Gastrocnemius medialis (tissue), 4 donors: Measurements from ENCODE around the gene ANKDD1A. TPM values are rescaled to one million over a fixed set of nuclear protein-coding genes. Genes with fewer than 3 reads are reported as not detected.
A peak's percentile ranks its signal among the peaks of the same experiment; 100 is the strongest.

Experiments used
- ATAC-seq, 2 donors: fragments of 150-250 bp; one replicate each; pipeline ENCODE4 v1.9.1; 2016
- DNase-seq, 2 donors: peaks; one replicate each; pipeline ENCODE4 v3.0.0-alpha.2; 2019
- H3K27ac ChIP-seq, 4 donors: fragments of 200-600 bp; sonication (generic); 1 replicate in 1 of 4; 2 replicates in 3 of 4; pipeline ENCODE4 v1.5.1; 2016 to 2018; ENCODE audit warnings: mild to moderate bottlenecking in 2 of 4, moderate library complexity in 1 of 4
- H3K27me3 ChIP-seq, 3 donors: fragments of 200-600 bp; sonication (generic) in 2 of 3; 1 replicate in 1 of 3; 2 replicates in 2 of 3; pipeline versions ENCODE4 v1.5.1 to v1.6.0; 2016 to 2019; ENCODE audit warnings: mild to moderate bottlenecking in 1 of 3, moderate library complexity in 1 of 3
- H3K36me3 ChIP-seq, 2 donors: fragments of 200-600 bp; sonication (generic) in 1 of 2; one replicate each; pipeline ENCODE4 v1.5.1; 2017 to 2018
- H3K4me1 ChIP-seq, 2 donors: fragments of 200-600 bp; sonication (generic) in 1 of 2; one replicate each; pipeline ENCODE4 v1.5.1; 2016 to 2017; ENCODE audit warnings: mild to moderate bottlenecking in 2 of 2
- H3K4me3 ChIP-seq, 4 donors: fragments of 200-600 bp; sonication (generic) in 3 of 4; 1 replicate in 1 of 4; 2 replicates in 3 of 4; pipeline ENCODE4 v1.5.1; 2016 to 2019; ENCODE audit warnings: mild to moderate bottlenecking in 2 of 4
- H3K9me3 ChIP-seq, 3 donors: fragments of 200-600 bp; sonication (generic) in 2 of 3; 1 replicate in 1 of 3; 2 replicates in 2 of 3; pipeline ENCODE4 v1.5.1; 2016 to 2019
- POLR2A ChIP-seq, 2 donors: fragments of 450-650 bp; IDR thresholded peaks; one replicate each; pipeline ENCODE4 v1.6.1; 2017; ENCODE audit warnings: antibody characterized with exemption in 2 of 2, mild to moderate bottlenecking in 2 of 2, moderate library complexity in 2 of 2
- in situ Hi-C, 4 donors: fragments of 200-750 bp; cut with MboI; loops; one replicate each; pipeline versions ENCODE4 v1.15.0 to v1.8.0; 2017; ENCODE audit warnings: low sequenced_read_pairs in 4 of 4
- intact Hi-C: fragments of 100-400 bp; cut with DNase I; formaldehyde crosslinking; loops from one replicate; pipeline ENCODE4 v1.15.1; 2023; ENCODE audit warnings: low total_unique reads
- total RNA-seq, 4 donors: library from RNA; depleted of rRNA; stranded (reverse); fragments of >200 nt; gene quantifications; one replicate each; pipeline versions ENCODE4 v1.1.0 to v1.2.3, GENCODE V29; 2016
- TF ChIP-seq, protein P1 (sequence below), 5 experiments: fragments of 450-650 bp in 3 of 5; fragments of 200-600 bp in 2 of 5; sonication (generic) in 2 of 5; IDR thresholded peaks in 4 of 5; conservative IDR thresholded peaks in 1 of 5; 1 replicate in 4 of 5; 2 replicates in 1 of 5; pipeline ENCODE4 v1.5.1; 2016 to 2019; ENCODE audit warnings: antibody characterized with exemption in 5 of 5, mild to moderate bottlenecking in 3 of 5, moderate library complexity in 3 of 5

The ANKDD1A gene
- total RNA-seq, 4 donors from 2014 or later: 0.11 to 0.39 (median 0.36) TPM; not detected in 1

DNA sequence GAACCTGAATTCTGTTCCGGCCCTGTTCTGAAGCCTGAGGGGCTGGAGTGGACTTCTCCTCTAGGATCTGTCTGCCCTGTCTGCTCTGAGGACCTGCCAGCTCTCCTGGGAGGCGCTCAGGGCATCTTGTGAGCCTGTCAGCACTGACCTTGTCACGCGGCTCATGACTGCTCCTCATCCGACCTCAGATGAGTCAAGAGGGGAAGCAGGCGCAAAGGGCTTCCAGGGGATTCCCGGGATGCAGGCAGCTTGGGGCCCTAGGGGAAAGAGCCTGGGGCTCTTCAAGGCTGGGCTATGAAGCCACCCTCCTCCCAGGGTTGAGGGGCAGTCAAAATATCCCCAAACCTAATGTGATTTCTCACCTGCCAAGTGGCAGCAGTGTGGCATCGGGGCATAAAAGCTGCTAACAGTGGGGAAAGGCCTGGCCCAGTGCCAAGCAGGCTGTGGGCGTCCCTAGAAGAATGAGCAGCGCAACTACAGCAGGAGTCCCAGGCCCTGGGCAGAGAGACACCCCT, 27.6 kb upstream of the ANKDD1A start:
- TF ChIP-seq, protein P1, sequence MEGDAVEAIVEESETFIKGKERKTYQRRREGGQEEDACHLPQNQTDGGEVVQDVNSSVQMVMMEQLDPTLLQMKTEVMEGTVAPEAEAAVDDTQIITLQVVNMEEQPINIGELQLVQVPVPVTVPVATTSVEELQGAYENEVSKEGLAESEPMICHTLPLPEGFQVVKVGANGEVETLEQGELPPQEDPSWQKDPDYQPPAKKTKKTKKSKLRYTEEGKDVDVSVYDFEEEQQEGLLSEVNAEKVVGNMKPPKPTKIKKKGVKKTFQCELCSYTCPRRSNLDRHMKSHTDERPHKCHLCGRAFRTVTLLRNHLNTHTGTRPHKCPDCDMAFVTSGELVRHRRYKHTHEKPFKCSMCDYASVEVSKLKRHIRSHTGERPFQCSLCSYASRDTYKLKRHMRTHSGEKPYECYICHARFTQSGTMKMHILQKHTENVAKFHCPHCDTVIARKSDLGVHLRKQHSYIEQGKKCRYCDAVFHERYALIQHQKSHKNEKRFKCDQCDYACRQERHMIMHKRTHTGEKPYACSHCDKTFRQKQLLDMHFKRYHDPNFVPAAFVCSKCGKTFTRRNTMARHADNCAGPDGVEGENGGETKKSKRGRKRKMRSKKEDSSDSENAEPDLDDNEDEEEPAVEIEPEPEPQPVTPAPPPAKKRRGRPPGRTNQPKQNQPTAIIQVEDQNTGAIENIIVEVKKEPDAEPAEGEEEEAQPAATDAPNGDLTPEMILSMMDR (IDR thresholded peaks at IDR 0.05 in 4 of 5, conservative IDR thresholded peaks at IDR 0.05 in 1 of 5): no peak
- peak in 1 of 2 donors; percentile 10 for TF ChIP-seq POLR2A (IDR thresholded peaks at IDR 0.05)
- ATAC-seq (peak; percentile 63 to 73), DNase-seq (peak; percentile 48 to 57)
- in situ Hi-C loops (no loop called here), intact Hi-C loops (no loop called here)
- Histone ChIP-seq H3K27me3 (no peaks in the 10 kb centered on the region), H3K36me3 (no peaks in the 10 kb centered on the region), H3K4me3 (no peak overlapping the region), H3K9me3 (no peaks in the 10 kb centered on the region), H3K4me1 (no peaks in the 10 kb centered on the region), H3K27ac (peak overlapping the region in 3 of 4 donors; percentile 18 to 46 (median 34))

DNA sequence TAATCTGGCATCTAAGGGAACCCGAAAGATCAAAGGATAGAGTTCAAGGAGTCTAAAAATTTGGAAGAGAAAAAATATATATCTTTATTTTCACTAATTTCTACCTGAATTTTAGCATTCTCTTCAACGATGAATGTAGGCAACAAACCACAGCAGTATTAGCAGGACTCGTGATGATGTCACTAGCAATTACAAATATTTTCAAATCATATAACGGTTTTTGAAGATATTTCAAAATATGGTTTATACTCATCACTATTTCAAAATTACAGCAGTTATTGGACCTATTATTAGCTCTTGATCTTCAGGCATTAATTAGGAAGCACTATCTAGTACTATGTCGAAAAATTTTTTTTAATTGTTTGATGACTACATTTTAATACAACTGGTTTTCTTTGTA, 27.0 kb upstream of the ANKDD1A start:
- H3K27ac ChIP-seq: no peak overlapping the region
- TF ChIP-seq POLR2A (IDR thresholded peaks at IDR 0.05): no peak
- TF ChIP-seq, protein P1 (IDR thresholded peaks at IDR 0.05 in 4 of 5, conservative IDR thresholded peaks at IDR 0.05 in 1 of 5): no peak
- no peaks in the 10 kb centered on the region for H3K4me1 ChIP-seq
- DNase-seq (no peak), ATAC-seq (no peak)
- no peak overlapping the region for H3K4me3 ChIP-seq
- H3K9me3 ChIP-seq: no peaks in the 10 kb centered on the region
- intact Hi-C loops: no loop called here
- in situ Hi-C loops: no loop called here
- no peaks in the 10 kb centered on the region for H3K36me3 ChIP-seq
- no peaks in the 10 kb centered on the region for H3K27me3 ChIP-seq

DNA sequence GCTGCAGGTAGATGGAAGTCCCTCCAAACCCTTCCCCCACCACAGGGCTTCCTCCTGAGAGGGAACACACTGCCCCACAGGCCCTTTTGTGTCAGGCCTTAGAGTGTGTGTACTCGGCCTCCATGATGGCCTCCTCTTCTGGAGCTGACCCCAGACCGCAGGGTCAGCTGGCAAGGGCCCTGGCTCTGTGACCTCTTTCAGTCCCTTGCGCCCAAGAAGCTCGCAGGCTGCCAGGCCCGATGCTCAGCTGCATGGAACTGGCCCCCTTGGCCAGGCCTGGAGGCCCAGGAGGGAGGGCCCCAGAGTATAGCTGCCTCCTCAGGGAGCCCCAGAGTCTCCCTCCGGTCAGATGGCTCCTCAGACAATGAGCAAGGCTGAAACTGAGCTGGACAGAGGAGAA, 23.4 kb upstream of the ANKDD1A start:
- no peaks in the 10 kb centered on the region for H3K27me3 ChIP-seq
- no peak for TF ChIP-seq POLR2A (IDR thresholded peaks at IDR 0.05)
- TF ChIP-seq, protein P1 (IDR thresholded peaks at IDR 0.05 in 4 of 5, conservative IDR thresholded peaks at IDR 0.05 in 1 of 5): no peak
- H3K27ac ChIP-seq: no peak overlapping the region
- ATAC-seq: no peak
- in situ Hi-C loops: no loop called here
- DNase-seq: no peak
- H3K4me1 ChIP-seq: peaks cover under 1 to 2% of the 10 kb centered on the region in 2 donors
- no peak overlapping the region for H3K4me3 ChIP-seq
- intact Hi-C loops: no loop called here
- no peaks in the 10 kb centered on the region for H3K36me3 ChIP-seq
- no peaks in the 10 kb centered on the region for H3K9me3 ChIP-seq

DNA sequence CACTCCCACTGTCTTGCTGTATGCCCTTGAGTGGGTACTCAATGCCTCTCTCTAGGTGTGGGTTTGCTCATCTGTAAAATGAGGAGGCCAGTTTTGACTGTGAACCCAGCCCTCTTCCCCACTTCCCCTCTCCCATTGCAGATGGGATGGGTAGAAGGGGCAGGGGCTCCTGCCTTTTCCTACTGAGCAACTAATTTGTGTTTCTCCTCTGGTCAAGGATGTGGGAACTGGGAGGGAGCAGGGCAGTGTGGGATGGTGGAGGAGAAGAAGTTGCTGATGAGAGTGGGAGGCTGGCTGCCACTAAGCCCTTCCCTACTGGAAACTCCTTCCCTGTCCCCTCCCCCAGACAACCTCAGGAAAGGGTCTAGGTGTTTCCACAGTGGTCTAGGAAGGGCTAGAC, 20.1 kb upstream of the ANKDD1A start:
- ATAC-seq: no peak
- H3K9me3 ChIP-seq: no peaks in the 10 kb centered on the region
- no peaks in the 10 kb centered on the region for H3K36me3 ChIP-seq
- peaks cover 25 to 28% of the 10 kb centered on the region in 2 donors for H3K4me1 ChIP-seq
- no peaks in the 10 kb centered on the region for H3K27me3 ChIP-seq
- H3K4me3 ChIP-seq: no peak overlapping the region
- no peak overlapping the region for H3K27ac ChIP-seq
- no peak for TF ChIP-seq POLR2A (IDR thresholded peaks at IDR 0.05)
- TF ChIP-seq, protein P1 (IDR thresholded peaks at IDR 0.05 in 4 of 5, conservative IDR thresholded peaks at IDR 0.05 in 1 of 5): no peak
- intact Hi-C loops: loop anchor here (5.0 kb wide), 1 partner anchor 49 kb away; the partner anchor contains the start of gene PLEKHO2
- DNase-seq: no peak
- in situ Hi-C loops: loop anchor here in 1 of 4 donors (10.0 kb wide), 1 partner anchor 47 kb away; the partner anchor contains the start of gene PLEKHO2
